SU-DHL-6 (cell line): Measurements from ENCODE around the gene CRIP2.

Source experiments
- H2AFZ ChIP-seq: fragments of 200-600 bp; sonication (generic); 2 replicates; pipeline ENCODE4 v1.6.1; 2014; ENCODE audit warnings: low read depth, mild to moderate bottlenecking, moderate library complexity, mixed read lengths, antibody characterized with exemption, low read length; ENCODE audit not compliant: severe bottlenecking
- H3F3A ChIP-seq: fragments of 200-600 bp; shearing (Covaris generic); 2 replicates; pipeline ENCODE4 v1.6.0; 2016; ENCODE audit warnings: antibody characterized with exemption, mild to moderate bottlenecking; ENCODE audit not compliant: insufficient read depth
- H3K27ac ChIP-seq: fragments of 200-600 bp; sonication (generic); 2 replicates; pipeline ENCODE4 v1.5.1; 2016; ENCODE audit warnings: low read depth, mild to moderate bottlenecking, low read length, moderate library complexity, mixed read lengths
- H3K27me3 ChIP-seq: fragments of 200-600 bp; sonication (generic), shearing (Covaris generic); 2 replicates; pipeline ENCODE4 v1.6.0; 2014; ENCODE audit warnings: mild to moderate bottlenecking, low read length
- H3K36me3 ChIP-seq: fragments of 200-600 bp; sonication (generic); 2 replicates; pipeline ENCODE4 v1.6.1; 2014; ENCODE audit warnings: mild to moderate bottlenecking, low read length, mixed read lengths
- H3K4me2 ChIP-seq: fragments of 300-600, 200-600 bp; shearing (Covaris generic), sonication (generic); 2 replicates; pipeline ENCODE4 v1.6.0; 2014; ENCODE audit warnings: low read length, low read depth, mild to moderate bottlenecking; ENCODE audit not compliant: poor library complexity, severe bottlenecking
- H3K4me3 ChIP-seq: fragments of 200-600 bp; sonication (generic); 2 replicates; pipeline ENCODE4 v1.5.1; 2014; ENCODE audit warnings: antibody characterized with exemption, low read length, mild to moderate bottlenecking, mixed read lengths; ENCODE audit not compliant: insufficient read depth, poor library complexity, severe bottlenecking
- H3K79me2 ChIP-seq: fragments of 200-600 bp; sonication (generic); 2 replicates; pipeline ENCODE4 v1.6.1; 2014; ENCODE audit warnings: mild to moderate bottlenecking, low read length, moderate library complexity; ENCODE audit not compliant: insufficient read depth
- H3K9ac ChIP-seq: fragments of 200-600 bp; sonication (generic); 2 replicates; pipeline ENCODE4 v1.7.0; 2014; ENCODE audit warnings: mild to moderate bottlenecking, low read length
- H3K9me2 ChIP-seq: fragments of 200-600 bp; sonication (generic); replicated peaks from 2 replicates; pipeline ENCODE4 v1.6.1; 2014; ENCODE audit warnings: low read length; ENCODE audit not compliant: insufficient read depth
- H3K9me3 ChIP-seq: fragments of 200-600 bp; sonication (generic); 2 replicates; pipeline ENCODE4 v1.6.1; 2014; ENCODE audit warnings: low read length, mixed read lengths; ENCODE audit not compliant: insufficient read depth
- H4K20me1 ChIP-seq: fragments of 200-600 bp; sonication (generic); 2 replicates; pipeline ENCODE4 v1.6.1; 2014; ENCODE audit warnings: low read depth, mild to moderate bottlenecking, antibody characterized with exemption, low read length, moderate library complexity, mixed read lengths
- CTCF ChIP-seq: fragments of 200-600 bp; sonication (generic); IDR thresholded peaks from one replicate; pipeline ENCODE4 v1.5.1; 2017; ENCODE audit warnings: antibody characterized with exemption, mild to moderate bottlenecking, low read length, moderate library complexity; ENCODE audit not compliant: insufficient read depth, poor library complexity, severe bottlenecking
- EZH2phosphoT487 ChIP-seq: fragments of 200-600 bp; sonication (generic), shearing (Covaris generic); conservative IDR thresholded peaks from 2 replicates; pipeline ENCODE4 v1.6.1; 2018; ENCODE audit warnings: mild to moderate bottlenecking, antibody characterized with exemption, low read length, moderate library complexity, mixed read lengths

The CRIP2 gene

GRCh38 chr14:105483300-105484068 lies 8.9 kb downstream of the CRIP2 start:
- no peaks in the 10 kb centered on the region for H3K9me3 ChIP-seq
- H4K20me1 ChIP-seq, result no peaks in the 10 kb centered on the region
- H3K9me2 ChIP-seq, result no peaks in the 10 kb centered on the region
- no peak overlapping the region for H3K4me2 ChIP-seq
- H3K27ac ChIP-seq, result no peak overlapping the region
- H3K27me3 ChIP-seq, result no peaks in the 10 kb centered on the region
- no peaks in the 10 kb centered on the region for H3F3A ChIP-seq
- TF ChIP-seq CTCF (no peak), EZH2phosphoT487 (no peak)
- no peak overlapping the region for H2AFZ ChIP-seq
- no peak overlapping the region for H3K4me3 ChIP-seq
- H3K79me2 ChIP-seq, result no peaks in the 10 kb centered on the region
- no peaks in the 10 kb centered on the region for H3K36me3 ChIP-seq
- H3K9ac ChIP-seq, result no peak overlapping the region

- Histone ChIP-seq H3K4me3 (no peak overlapping the region), H2AFZ (no peak overlapping the region), H4K20me1 (no peaks in the 10 kb centered on the region), H3F3A (no peaks in the 10 kb centered on the region), H3K27me3 (no peaks in the 10 kb centered on the region), H3K9me2 (no peaks in the 10 kb centered on the region), H3K27ac (no peak overlapping the region), H3K9ac (no peak overlapping the region), H3K36me3 (no peaks in the 10 kb centered on the region), H3K4me2 (no peak overlapping the region), H3K79me2 (no peaks in the 10 kb centered on the region), H3K9me3 (no peaks in the 10 kb centered on the region)
- no peak for TF ChIP-seq EZH2phosphoT487
- TF ChIP-seq CTCF, result no peak
These were observed 9.7 kb downstream of the CRIP2 start for GRCh38 chr14:105484069-105484996.

GRCh38 chr14:105484997-105485393 lies 10.4 kb downstream of the CRIP2 start:
- no peaks in the 10 kb centered on the region for H3K79me2 ChIP-seq
- no peaks in the 10 kb centered on the region for H3K9me2 ChIP-seq
- H3K4me2 ChIP-seq, result no peak overlapping the region
- H3K4me3 ChIP-seq, result no peak overlapping the region
- H3K27ac ChIP-seq, result no peak overlapping the region
- H2AFZ ChIP-seq, result no peak overlapping the region
- no peaks in the 10 kb centered on the region for H3K36me3 ChIP-seq
- no peaks in the 10 kb centered on the region for H3K27me3 ChIP-seq
- H3K9me3 ChIP-seq, result no peaks in the 10 kb centered on the region
- H3K9ac ChIP-seq, result no peak overlapping the region
- no peaks in the 10 kb centered on the region for H3F3A ChIP-seq
- no peaks in the 10 kb centered on the region for H4K20me1 ChIP-seq
- TF ChIP-seq CTCF, result no peak
- TF ChIP-seq EZH2phosphoT487, result no peak
